Measurements from ENCODE around the gene LGSN.
"Not testable (repeated sequence)": the region's sequence is repeated elsewhere in the genome, so short reads cannot be mapped to it uniquely, and the experiment has no call there.

The LGSN gene

DNA sequence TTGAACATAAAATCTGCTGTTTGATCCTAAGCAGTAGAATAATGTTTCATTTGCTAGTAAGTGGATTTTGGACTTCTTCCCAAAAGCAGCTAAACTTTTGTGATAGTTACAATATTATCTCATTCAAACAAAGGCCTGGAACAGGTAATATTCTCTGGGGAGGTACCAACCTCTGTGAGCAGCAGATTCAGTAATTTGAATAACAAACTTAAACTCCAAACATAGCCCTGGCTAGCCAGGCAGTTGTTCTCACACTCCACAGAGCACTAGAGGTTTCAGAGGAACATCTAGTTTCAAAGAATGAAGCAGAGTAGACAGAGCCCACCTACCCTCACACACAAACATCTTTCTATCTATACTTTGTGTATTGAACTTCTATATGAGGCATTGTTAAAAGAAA lies 40.9 kb downstream of the LGSN start:
- no peak overlapping the region for H3K27ac ChIP-seq (replicated peaks)
- TF ChIP-seq POLR2AphosphoS5 (IDR thresholded peaks at IDR 0.05; ENCODE audit: low read depth), result no peak
- no peak for TF ChIP-seq GABPA (IDR thresholded peaks at IDR 0.05; ENCODE audit: low read depth)
- TF ChIP-seq, protein P1, sequence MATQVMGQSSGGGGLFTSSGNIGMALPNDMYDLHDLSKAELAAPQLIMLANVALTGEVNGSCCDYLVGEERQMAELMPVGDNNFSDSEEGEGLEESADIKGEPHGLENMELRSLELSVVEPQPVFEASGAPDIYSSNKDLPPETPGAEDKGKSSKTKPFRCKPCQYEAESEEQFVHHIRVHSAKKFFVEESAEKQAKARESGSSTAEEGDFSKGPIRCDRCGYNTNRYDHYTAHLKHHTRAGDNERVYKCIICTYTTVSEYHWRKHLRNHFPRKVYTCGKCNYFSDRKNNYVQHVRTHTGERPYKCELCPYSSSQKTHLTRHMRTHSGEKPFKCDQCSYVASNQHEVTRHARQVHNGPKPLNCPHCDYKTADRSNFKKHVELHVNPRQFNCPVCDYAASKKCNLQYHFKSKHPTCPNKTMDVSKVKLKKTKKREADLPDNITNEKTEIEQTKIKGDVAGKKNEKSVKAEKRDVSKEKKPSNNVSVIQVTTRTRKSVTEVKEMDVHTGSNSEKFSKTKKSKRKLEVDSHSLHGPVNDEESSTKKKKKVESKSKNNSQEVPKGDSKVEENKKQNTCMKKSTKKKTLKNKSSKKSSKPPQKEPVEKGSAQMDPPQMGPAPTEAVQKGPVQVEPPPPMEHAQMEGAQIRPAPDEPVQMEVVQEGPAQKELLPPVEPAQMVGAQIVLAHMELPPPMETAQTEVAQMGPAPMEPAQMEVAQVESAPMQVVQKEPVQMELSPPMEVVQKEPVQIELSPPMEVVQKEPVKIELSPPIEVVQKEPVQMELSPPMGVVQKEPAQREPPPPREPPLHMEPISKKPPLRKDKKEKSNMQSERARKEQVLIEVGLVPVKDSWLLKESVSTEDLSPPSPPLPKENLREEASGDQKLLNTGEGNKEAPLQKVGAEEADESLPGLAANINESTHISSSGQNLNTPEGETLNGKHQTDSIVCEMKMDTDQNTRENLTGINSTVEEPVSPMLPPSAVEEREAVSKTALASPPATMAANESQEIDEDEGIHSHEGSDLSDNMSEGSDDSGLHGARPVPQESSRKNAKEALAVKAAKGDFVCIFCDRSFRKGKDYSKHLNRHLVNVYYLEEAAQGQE (IDR thresholded peaks at IDR 0.05; ENCODE audit: insufficient replicate concordance, low read depth), result no peak
- TF ChIP-seq, protein P2, sequence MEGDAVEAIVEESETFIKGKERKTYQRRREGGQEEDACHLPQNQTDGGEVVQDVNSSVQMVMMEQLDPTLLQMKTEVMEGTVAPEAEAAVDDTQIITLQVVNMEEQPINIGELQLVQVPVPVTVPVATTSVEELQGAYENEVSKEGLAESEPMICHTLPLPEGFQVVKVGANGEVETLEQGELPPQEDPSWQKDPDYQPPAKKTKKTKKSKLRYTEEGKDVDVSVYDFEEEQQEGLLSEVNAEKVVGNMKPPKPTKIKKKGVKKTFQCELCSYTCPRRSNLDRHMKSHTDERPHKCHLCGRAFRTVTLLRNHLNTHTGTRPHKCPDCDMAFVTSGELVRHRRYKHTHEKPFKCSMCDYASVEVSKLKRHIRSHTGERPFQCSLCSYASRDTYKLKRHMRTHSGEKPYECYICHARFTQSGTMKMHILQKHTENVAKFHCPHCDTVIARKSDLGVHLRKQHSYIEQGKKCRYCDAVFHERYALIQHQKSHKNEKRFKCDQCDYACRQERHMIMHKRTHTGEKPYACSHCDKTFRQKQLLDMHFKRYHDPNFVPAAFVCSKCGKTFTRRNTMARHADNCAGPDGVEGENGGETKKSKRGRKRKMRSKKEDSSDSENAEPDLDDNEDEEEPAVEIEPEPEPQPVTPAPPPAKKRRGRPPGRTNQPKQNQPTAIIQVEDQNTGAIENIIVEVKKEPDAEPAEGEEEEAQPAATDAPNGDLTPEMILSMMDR (IDR thresholded peaks at IDR 0.05; ENCODE audit: insufficient read depth, low read length), result no peak
- TF ChIP-seq SPI1 (IDR thresholded peaks at IDR 0.05; ENCODE audit: borderline replicate concordance, low read depth), result no peak
- H3K4me3 ChIP-seq (replicated peaks; ENCODE audit: insufficient read depth, low read length), result no peak overlapping the region
- DNase-seq (ENCODE audit: low read depth in 1 of 2, low spot score in 1 of 2), result no peak
- H3K27me3 ChIP-seq (ENCODE audit: insufficient read depth, poor library complexity, severe bottlenecking), result no peaks in the 10 kb centered on the region

DNA sequence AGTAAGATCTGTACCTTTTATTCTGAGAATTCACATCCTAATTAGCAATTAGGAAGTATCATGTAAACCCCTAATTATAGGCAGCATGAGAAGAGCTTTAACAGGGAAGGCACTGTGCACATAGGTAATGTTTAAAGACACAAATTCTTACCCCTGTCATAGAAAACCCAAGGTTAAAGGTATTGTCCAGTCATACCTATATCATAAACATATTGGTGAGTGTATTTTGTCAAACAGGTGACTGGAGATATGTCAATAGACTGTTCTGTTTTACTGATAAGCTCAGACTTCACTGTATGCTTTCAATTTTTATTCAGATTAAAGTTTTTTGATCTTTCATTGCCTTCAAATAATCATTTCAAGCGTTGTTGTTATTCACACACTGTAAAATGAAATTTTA lies 43.8 kb downstream of the LGSN start:
- DNase-seq (ENCODE audit: low read depth in 1 of 2, low spot score in 1 of 2), result no peak
- Histone ChIP-seq H3K27me3 (ENCODE audit: insufficient read depth, poor library complexity, severe bottlenecking) (no peaks in the 10 kb centered on the region), H3K4me3 (replicated peaks; ENCODE audit: insufficient read depth, low read length) (no peak overlapping the region), H3K27ac (replicated peaks) (no peak overlapping the region)
- no peak for TF ChIP-seq POLR2AphosphoS5 (IDR thresholded peaks at IDR 0.05; ENCODE audit: low read depth)

DNA sequence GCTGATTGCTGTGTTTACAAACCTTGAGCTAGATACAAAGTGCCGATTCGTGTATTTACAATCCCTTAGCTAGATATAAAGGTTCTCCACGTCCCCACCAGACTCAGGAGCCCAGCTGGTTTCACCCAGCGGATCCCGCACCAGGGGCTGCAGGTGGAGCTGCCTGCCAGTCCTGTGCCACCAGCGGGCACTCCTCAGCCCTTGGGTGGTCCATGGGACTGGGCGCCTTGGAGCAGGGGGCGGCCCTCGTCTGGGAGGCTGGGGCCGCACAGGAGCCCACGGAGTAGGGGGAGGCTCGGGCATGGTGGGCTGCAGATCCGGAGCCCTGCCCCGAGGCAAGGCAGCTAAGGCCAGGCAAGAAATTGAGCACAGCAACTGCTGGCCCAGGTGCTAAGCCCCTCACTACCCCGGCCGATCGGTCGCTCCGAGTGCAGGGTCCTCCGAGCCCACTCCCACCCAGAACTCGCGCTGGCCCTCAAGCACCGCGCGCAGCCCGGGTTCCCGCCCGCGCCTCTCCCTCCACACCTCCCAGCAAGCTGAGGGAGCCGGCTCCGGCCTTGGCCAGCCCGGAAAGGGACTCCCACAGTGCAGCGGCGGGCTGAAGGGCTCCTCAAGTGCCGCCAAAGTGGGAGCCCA lies 44.9 kb downstream of the LGSN start:
- not testable (repeated sequence) for H3K4me3 ChIP-seq (replicated peaks; ENCODE audit: insufficient read depth, low read length); H3K27me3 ChIP-seq (ENCODE audit: insufficient read depth, poor library complexity, severe bottlenecking); H3K27ac ChIP-seq (replicated peaks); DNase-seq (ENCODE audit: low read depth in 1 of 2, low spot score in 1 of 2)

DNA sequence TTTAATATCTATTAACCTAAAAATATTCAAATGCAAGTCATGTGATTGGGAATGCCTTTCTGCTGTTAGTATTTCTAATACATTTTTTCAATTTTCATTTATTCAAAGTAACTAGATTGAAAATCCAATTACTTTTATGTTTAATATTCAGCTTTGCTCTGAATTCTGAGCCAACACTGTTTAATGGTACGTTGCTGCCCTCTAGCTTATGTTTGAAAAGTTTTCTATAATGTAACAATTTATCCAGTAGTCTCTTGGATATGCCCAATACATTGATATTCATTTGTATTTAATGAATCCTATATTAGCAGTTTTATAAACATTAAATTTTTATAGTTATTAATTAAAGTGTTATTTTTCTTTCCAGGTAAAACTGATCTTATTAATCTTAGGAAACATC lies 47.4 kb downstream of the LGSN start:
- peak in 1 of 2 experiments; percentile 19 for DNase-seq (ENCODE audit: low read depth in 1 of 2, low spot score in 1 of 2)

DNA sequence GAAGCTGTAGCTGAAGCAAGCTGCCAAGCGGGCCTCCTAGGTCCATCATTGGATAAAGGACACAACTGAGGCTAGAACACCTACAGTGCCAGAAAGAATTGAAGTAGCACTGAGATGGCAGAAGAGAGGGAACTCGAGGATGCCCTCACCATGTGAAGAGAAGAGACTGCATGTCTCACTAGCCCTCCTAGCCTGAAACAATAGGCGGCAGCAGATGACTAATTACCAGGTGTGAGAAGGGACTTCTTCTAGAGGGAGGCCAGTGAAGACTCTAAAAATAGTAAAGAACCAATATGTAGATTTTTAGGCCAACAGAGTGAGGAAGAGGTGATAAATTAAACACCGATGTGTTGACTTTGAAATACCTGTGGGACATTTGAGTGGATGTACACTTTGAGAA lies 50.3 kb downstream of the LGSN start:
- TF ChIP-seq SPI1 (IDR thresholded peaks at IDR 0.05; ENCODE audit: borderline replicate concordance, low read depth) (no peak), POLR2AphosphoS5 (IDR thresholded peaks at IDR 0.05; ENCODE audit: low read depth) (no peak), GABPA (IDR thresholded peaks at IDR 0.05; ENCODE audit: low read depth) (no peak)
- TF ChIP-seq, protein P2 (IDR thresholded peaks at IDR 0.05; ENCODE audit: insufficient read depth, low read length), result no peak
- TF ChIP-seq, protein P1 (IDR thresholded peaks at IDR 0.05; ENCODE audit: insufficient replicate concordance, low read depth), result no peak
- H3K27me3 ChIP-seq (ENCODE audit: insufficient read depth, poor library complexity, severe bottlenecking), result no peaks in the 10 kb centered on the region
- H3K27ac ChIP-seq (replicated peaks), result no peak overlapping the region
- H3K4me3 ChIP-seq (replicated peaks; ENCODE audit: insufficient read depth, low read length), result no peak overlapping the region
- DNase-seq (ENCODE audit: low read depth in 1 of 2, low spot score in 1 of 2), result no peak

More for the DNA sequence above, 47.4 kb downstream of the LGSN start:
- Histone ChIP-seq H3K27ac (replicated peaks) (no peak overlapping the region), H3K27me3 (ENCODE audit: insufficient read depth, poor library complexity, severe bottlenecking) (no peaks in the 10 kb centered on the region), H3K4me3 (replicated peaks; ENCODE audit: insufficient read depth, low read length) (no peak overlapping the region)
- no peak for TF ChIP-seq POLR2AphosphoS5 (IDR thresholded peaks at IDR 0.05; ENCODE audit: low read depth)
- TF ChIP-seq, protein P2 (IDR thresholded peaks at IDR 0.05; ENCODE audit: insufficient read depth, low read length), result peak; percentile 2
